NCI-H2081 treated with DMSO at 0.1 percent for 48 hours (cell line): ENCODE data around the gene TBL1X.

Experiments
- DNase-seq: peaks from one replicate; lab custom pipeline; 2025; lab: John Stamatoyannopoulos, UW

The TBL1X gene

GRCh38 chrX:9628779-9629493, 164.1 kb downstream of the TBL1X start:
- no peak for DNase-seq

GRCh38 chrX:9634551-9634950, 169.7 kb downstream of the TBL1X start:
- DNase-seq, result no peak

- no peak for DNase-seq
Measured at GRCh38 chrX:9635368-9635767, 170.5 kb downstream of the TBL1X start.

GRCh38 chrX:9635803-9636202, 170.9 kb downstream of the TBL1X start:
- DNase-seq, result no peak

GRCh38 chrX:9638871-9639270, 174.0 kb downstream of the TBL1X start:
- no peak for DNase-seq

GRCh38 chrX:9642270-9642995, 177.6 kb downstream of the TBL1X start:
- no peak for DNase-seq

GRCh38 chrX:9643807-9644206, 178.9 kb downstream of the TBL1X start:
- no peak for DNase-seq

GRCh38 chrX:9644335-9644734, 179.5 kb downstream of the TBL1X start:
- DNase-seq, result no peak

- DNase-seq, result no peak
Measured at GRCh38 chrX:9646471-9647224, 181.8 kb downstream of the TBL1X start.

- DNase-seq, result no peak
Measured at GRCh38 chrX:9647431-9647830, 182.6 kb downstream of the TBL1X start.

- no peak for DNase-seq
Measured at GRCh38 chrX:9650091-9650490, 185.2 kb downstream of the TBL1X start.

GRCh38 chrX:9651737-9652136, 186.9 kb downstream of the TBL1X start:
- no peak for DNase-seq

- no peak for DNase-seq
Measured at GRCh38 chrX:9654929-9655328, 190.1 kb downstream of the TBL1X start.

GRCh38 chrX:9656277-9656676, 191.4 kb downstream of the TBL1X start:
- DNase-seq, result no peak

- no peak for DNase-seq
Measured at GRCh38 chrX:9656871-9657270, 192.0 kb downstream of the TBL1X start.

GRCh38 chrX:9657590-9658256, 192.9 kb downstream of the TBL1X start:
- no peak for DNase-seq

GRCh38 chrX:9658409-9658808, 193.6 kb downstream of the TBL1X start:
- DNase-seq, result no peak

- no peak for DNase-seq
Measured at GRCh38 chrX:9659571-9660195, 194.8 kb downstream of the TBL1X start.

GRCh38 chrX:9662148-9662547, 197.3 kb downstream of the TBL1X start:
- no peak for DNase-seq

- no peak for DNase-seq
Measured at GRCh38 chrX:9663216-9663615, 198.4 kb downstream of the TBL1X start.

- no peak for DNase-seq
Measured at GRCh38 chrX:9664224-9664623, 199.4 kb downstream of the TBL1X start.

GRCh38 chrX:9665113-9665512, 200.3 kb downstream of the TBL1X start:
- no peak for DNase-seq
